GM12891 (cell line): Measurements from ENCODE around the gene GSTM2.

ENCODE experiments used
- POLR2A ChIP-seq: IDR thresholded peaks from 2 replicates; pipeline ENCODE4 v1.6.1; 2011; ENCODE audit warnings: low read depth, low read length, control low read depth
- POLR2AphosphoS5 ChIP-seq: IDR thresholded peaks from 2 replicates; pipeline ENCODE4 v1.6.1; 2011; ENCODE audit warnings: low read depth, low read length, control low read depth
- SPI1 ChIP-seq: IDR thresholded peaks from 2 replicates; pipeline ENCODE4 v1.6.1; 2011; ENCODE audit warnings: low read depth, low read length, control low read depth
- TAF1 ChIP-seq: IDR thresholded peaks from 2 replicates; pipeline ENCODE4 v1.6.1; 2011; ENCODE audit warnings: low read depth, low read length, control low read depth

DNA sequence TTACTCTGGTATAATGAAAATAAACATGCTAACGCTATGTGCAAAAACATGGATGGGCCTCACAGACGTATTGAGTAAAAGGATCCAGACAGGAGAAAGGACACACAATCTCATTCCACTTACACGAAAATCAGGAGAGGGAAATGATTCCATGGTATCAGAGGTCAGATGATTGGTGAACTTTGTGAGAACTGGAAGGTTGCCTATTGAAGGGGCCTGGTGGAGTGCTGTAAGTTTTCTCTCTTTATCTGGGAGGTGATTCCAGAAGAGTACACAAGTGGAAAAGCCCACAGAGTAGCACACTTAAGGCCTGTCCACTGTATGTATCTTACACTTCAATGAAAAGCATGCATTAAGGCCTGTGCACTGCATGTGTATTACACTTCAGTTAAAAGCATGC, 9.6 kb downstream of the GSTM2 start:
- TF ChIP-seq POLR2A, result no peak
- TF ChIP-seq SPI1, result no peak
- no peak for TF ChIP-seq POLR2AphosphoS5
- TF ChIP-seq TAF1, result no peak
